HG03064 (cell line): ENCODE measurements around the gene GFRA1.

ENCODE experiments used
- ATAC-seq: cut with Tn5 transposase; IDR thresholded peaks from one replicate; pipeline ENCODE4 v1.9.1; 2021; ENCODE audit warnings: low read depth; ENCODE audit not compliant: unreplicated experiment

Gene GFRA1

GRCh38 chr10:116134322-116134721, 138.7 kb downstream of the GFRA1 start:
- ATAC-seq = no peak

DNA sequence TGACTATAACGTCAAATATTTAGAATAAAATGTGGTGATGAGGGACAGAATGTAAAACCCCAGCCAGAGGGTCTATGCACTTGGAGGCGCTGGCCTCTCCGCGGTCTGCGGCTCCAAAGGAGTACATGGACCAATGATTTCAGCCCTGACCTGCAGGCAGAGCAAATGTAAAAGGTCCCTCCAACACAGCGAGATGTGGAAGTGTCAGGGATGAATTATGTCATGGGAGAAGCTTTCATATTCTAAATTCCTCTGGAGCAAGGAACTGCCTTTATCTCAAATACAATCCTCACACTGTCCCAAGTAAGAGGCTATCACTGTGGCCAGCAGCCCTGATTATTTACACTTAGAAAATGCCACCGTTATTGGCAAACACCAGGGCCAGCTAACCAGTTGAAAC, 139.4 kb downstream of the GFRA1 start:
- no peak for ATAC-seq

- no peak for ATAC-seq
Measured at GRCh38 chr10:116132780-116133399, 140.1 kb downstream of the GFRA1 start.

DNA sequence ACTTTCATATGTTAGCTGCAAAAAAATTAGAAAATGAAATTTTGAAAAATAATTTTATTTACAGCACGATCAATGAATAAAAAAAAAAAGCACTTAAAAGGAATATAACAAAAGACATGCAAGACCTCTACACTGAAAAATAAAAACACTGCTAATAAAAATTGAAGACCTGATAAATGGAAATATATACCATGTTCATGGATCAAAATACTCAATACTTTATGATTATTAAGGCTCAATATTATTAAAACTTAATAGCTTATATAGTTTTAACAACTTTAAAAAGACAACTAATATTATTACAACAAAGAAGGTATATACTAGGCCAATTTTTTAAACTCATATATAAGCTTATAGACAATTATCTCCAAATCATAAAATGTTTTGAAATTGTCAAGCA, 143.0 kb downstream of the GFRA1 start:
- ATAC-seq = no peak

DNA sequence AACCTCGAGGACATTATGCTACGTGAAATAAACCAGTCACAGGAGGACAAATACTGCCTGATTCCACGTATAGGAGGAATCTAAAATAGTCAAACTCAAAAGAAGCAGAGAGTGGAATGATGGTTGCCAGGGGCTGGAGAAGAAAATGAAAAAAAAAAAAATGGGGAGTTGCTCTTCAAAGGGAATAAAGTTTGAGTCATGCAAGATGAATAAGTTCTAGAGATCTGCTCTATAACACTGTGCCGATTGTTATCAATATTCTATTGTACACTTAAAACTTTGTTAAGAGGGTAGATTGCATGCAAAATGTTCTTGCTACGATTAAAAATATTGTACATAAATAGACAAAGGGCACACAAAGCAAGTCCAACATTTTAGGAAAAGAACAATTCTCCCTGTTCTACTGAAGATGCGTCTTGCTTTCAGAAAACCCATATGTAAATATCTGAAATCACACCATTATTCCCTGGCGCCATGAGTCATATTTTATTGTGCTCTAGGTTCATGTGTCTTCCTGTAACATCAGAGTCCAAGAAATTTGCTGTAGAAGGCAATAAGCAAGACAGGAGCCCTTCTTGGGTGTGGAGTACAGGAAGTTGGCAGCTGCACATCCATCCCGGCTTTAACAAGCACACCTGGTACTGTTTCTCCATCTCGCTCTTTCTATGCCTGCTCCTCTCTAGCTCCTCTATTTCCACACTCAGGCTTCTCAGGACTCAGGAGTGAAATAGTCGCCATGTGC, 145.9 kb downstream of the GFRA1 start:
- no peak for ATAC-seq

- ATAC-seq = no peak
Measured at GRCh38 chr10:116126239-116126638, 146.8 kb downstream of the GFRA1 start.

DNA sequence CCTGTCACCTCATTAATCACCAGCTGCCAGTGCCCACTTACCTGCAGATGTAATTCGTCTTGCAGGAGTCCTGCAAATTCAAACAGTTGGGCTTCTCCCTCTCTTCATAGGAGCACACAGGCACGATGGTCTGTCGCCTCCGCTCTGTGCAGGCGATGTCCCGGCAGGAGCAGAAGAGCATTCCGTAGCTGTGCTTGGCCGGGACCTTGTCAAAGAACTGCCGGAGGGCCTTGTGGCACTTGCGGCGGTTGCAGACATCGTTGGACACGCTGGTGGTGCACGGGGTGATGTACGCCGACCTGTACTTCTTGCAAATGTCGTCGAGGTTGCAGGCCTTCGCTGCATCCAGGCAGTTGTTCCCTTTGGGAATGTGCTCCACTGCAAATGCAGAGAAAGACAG, 147.8 kb downstream of the GFRA1 start:
- ATAC-seq = no peak

- ATAC-seq = no peak
Measured at GRCh38 chr10:116124777-116125176, 148.2 kb downstream of the GFRA1 start.

DNA sequence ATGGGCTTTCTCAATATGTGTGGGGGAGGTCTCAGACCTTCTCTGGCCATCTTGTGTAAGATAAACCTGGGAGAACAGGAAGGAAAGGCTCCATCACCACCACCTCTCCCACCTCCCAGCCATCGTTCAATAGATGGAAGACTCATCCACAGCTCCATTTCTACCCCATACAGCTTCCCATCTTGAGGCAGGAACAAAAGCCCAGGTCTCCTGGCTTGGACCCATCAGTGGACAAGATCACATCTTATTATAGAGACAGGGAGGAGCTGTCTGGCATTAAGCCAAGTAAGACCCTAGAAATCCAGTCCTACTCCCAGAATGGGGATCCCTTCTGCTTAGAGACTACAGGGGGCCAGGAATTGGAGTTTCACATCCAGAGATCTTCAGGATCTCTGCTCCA, 150.3 kb downstream of the GFRA1 start:
- no peak for ATAC-seq

GRCh38 chr10:116121640-116122525, 151.1 kb downstream of the GFRA1 start:
- ATAC-seq = no peak

DNA sequence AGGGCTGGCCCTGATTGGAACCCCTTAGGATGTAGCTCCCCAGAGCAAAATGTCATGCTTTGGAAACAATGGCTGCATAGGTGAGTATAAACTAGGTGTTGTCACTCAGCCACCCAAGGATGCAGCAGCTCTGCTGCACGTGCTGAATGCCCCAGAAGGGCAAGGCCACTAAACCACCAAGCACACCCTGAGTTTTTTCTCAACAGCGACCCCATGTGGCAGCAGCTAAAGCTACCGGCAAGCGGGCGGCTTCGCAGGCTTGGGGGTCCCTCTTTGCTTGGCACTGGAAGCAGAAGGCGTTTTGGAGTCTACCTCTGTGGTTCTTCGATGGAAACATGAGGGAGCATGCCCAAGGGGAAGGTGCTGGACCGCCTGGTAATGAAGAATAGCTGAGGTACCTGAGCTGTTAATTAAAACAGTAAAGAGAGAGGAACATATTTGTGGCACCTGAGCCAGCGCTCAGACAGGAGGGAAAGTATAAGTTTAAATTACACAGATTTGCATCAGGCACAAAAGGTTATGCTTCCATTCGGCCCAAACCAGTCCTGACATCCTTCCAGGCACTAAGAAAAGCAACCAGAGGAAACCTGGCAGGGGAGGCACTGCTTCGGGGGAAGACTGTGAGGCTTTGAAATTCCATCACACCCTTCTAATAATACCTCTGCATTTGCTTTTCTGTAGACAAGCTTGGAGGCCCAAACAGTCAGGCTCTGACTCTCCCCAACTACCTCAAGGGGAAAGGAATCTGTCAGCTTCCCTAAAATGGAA, 152.1 kb downstream of the GFRA1 start:
- ATAC-seq = no peak

DNA sequence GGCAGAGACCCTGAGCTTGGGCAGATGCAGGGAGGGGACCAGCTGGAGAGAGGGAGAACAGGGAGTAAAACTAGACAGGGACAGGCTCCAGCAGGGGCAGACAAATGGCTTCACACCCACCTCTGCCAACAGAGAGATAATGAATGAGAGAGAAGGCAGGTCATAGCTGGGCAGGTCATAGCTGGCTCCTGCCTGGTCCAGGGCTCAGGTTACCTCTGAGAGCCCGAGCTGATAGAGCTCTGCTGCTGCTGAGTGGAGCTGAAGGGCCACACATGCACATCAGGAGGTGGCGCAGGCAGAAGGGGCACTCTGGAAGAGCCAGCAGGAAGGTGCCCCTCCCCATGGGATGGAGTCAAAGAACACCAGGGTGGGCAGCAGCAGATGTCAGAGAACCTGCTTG, 154.2 kb downstream of the GFRA1 start:
- ATAC-seq = no peak

GRCh38 chr10:116115797-116116196, 157.2 kb downstream of the GFRA1 start:
- ATAC-seq = no peak

DNA sequence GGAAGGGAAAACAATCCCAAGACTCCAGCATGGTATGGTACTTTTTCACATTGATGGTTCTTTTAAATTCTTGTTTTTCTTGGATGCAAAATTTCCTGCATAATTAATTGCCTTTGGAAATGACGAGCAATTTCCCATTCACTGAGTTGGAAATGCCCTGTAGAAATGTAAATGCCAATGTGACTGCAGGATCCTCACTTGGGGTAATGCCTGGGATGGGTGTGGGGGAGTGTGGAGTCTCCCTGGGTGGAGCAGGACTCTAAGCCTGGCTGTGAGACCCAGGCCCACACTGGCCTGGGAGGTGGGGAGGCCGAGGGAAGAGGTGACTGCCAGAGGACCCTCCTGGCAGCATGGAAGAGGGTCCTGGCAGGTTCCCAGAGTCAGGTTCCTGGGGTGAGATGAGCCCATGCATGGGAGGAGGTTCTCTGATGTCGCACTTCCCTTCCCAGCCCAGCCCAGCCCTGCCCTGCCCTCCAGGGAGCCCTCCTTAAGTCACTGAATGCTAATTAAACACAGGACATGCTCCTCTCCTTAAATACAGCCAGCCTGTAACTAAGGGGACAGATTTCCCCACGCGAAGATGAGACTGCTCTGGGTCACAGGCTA, 157.9 kb downstream of the GFRA1 start:
- no peak for ATAC-seq

DNA sequence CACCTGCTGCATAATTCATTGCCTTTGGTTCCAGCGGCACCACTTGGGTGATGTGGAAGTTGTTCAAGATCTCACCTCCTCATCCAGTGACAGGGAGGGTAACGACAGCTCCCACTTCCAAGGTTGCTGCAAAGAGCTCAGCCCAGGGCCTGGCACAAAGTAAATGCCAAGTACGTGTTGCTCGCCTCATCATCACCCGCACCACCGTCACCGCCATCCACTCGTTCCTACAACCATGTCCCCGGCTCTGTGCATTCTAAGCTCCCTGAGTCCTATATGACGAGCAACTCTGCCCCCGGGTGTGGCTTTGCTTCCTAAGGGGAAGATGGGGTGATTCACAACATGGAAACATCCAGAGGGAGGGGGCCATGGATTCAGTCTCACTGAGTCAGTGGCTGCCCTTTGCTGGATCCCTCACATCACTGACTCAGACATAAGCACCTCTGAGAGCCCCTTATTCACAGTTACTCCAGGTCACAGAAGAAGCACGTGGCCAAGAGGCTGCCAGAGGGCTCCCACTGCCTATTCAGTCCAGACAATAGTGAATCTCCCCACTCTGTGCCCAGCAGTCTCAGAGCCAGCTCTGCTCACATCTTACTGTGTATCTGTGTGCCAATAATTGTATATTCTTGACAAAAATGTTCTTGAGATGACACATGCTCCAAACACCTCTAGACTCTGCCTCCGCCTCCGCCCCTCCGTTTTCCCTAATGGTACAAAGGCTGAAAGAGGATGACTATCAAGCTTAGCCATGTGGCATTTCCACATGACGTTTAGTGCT, 159.1 kb downstream of the GFRA1 start:
- ATAC-seq = no peak

- ATAC-seq = no peak
Measured at GRCh38 chr10:116112232-116113231, 160.5 kb downstream of the GFRA1 start.

DNA sequence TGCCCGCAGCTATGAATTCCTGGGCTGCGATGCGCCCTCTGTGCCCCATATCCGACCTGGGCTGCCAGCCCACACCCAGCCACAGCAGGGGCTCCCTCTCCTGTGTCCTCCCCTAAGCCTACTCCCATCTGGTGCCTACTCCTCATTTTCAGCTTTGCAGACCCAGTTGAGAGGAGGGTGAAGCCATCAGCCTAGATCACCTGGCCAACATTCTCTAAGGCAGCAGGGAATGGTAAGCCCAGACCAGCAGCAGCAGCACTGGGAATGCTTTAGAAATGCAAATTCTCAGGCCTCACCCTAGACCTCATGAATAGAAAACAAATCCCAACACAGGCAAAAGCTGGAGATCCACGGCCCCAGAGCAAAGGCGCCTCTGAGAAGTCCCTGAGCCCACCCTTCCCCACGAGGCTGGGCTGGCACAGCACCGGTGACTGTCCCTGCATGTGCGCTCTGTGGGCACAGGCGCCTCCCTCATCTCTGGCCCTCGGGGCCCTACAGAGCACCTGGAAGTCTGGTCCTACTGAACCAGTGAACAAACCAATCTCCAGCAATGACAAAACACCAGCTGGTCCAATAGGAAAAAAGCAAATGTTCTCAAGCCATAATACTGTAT, 161.4 kb downstream of the GFRA1 start:
- ATAC-seq = no peak

- no peak for ATAC-seq
Measured at GRCh38 chr10:116110736-116111135, 162.3 kb downstream of the GFRA1 start.
